UCSD-AML1 (cell line): Measurements from ENCODE around the gene AGAP1.

ENCODE experiments used
- DNase-seq: peaks from one replicate; lab custom pipeline; 2025; ENCODE audit not compliant: unreplicated experiment; lab: John Stamatoyannopoulos, UW

Gene AGAP1

DNA sequence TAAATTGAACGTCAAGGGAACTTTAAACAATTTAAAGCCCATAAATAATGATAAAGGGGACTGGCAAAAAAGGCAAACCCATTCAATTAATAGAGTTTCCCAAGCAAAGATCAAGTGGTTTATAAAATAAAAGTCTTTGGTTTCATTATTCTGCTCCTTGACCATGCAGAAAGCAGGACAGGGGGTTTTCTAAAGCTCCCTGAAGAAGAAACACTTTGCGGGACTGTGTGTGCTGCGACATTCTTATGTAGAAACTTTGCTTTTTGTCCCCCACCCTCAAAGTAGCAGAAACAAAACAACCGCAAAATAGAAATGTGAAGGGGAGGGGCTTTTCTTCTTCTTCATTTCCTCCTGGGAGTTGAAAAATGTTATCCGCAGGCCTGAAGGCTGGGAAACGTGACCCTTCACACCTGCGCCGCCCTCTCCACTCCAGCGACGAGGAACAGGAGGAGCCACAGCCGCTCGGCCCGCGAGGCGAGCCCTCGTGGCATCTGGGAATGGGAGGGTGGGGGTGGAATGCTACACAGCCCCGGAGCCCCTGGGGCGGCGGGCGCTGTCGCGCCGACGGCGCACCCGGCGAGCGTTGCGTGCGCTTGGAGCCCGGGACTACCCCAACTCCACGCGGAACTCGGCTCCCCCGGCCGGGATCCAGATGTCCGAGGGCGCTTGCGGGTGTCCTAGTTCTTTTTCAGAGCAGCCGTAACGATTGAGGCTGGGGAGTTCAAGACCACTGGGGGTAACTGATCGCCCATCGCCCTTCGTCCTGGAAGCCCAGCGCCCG, 678.6 kb downstream of the AGAP1 start:
- DNase-seq = no peak

GRCh38 chr2:236173036-236173728, 679.3 kb downstream of the AGAP1 start:
- no peak for DNase-seq

- no peak for DNase-seq
Observed at GRCh38 chr2:236173729-236174607, 680.1 kb downstream of the AGAP1 start.

- peak; percentile 15 for DNase-seq
Observed at GRCh38 chr2:236175548-236176150, 681.8 kb downstream of the AGAP1 start.

DNA sequence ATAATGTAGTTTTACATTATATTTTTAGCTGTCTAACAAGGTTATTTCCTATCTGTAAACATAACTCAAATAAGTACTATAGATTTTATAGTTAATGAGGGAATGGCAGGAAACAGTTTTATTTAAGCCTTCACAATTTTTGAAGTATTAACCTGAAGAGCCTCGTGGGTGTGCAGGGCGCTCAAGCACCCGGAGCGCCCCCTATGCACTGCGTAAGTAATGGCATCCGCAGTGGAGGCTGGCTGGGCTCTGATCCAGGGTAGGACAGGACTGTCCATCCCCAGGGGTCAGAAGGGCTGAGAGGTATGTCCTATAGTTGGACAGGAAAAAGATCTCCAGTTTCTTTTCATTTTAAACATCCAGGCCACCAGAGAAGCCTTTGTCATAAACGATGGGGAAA, 682.6 kb downstream of the AGAP1 start:
- peak; percentile 26 for DNase-seq

GRCh38 chr2:236176951-236177350, 683.1 kb downstream of the AGAP1 start:
- no peak for DNase-seq

GRCh38 chr2:236177604-236177966, 683.7 kb downstream of the AGAP1 start:
- no peak for DNase-seq

DNA sequence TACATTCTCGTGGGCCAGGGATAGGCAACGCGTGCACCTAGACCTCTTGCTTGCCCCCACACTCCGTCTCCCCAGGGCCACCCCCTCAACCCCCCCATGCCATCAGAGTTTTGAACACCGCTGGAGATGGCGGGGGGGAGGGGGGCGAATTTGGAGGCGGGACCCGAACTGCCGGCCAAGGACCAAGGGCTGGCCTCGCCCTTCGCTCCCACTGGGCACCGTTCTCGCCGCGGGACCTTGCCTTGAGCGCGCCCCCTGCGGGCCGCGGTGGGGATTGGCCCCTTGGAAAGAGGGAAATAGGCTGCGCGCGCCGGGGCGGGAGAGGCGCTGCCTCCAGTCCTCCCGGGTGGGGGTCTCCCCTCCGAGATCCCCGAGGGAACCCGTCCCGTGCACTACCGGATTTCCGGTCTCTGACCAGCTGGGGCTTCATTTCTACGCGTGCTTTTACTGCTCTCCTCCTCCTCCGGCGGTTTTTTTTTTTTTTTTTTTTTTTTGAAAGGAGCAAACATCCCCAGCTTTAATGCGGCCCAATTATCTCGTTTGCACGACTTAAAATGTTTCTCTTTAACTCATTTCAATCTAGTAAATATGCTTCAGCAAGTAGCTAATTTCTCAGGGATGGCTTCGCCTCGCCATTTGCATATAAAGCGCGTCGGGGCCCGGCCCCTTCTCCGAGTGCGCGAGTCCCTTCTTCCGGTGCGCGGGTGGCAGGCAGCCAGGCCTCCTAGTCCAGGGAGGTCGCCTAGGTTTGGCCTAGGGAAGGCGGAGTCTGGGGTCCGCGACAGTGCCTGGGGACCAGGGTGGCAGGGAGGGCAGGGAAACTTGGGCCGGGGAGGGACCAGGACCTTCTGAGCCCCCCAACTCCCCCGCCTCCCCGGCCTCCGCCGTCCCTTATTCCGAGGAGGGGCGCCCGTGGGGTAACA, 684.4 kb downstream of the AGAP1 start:
- DNase-seq = peak; percentile 38

- no peak for DNase-seq
Observed at GRCh38 chr2:236178890-236179235, 685.0 kb downstream of the AGAP1 start.

DNA sequence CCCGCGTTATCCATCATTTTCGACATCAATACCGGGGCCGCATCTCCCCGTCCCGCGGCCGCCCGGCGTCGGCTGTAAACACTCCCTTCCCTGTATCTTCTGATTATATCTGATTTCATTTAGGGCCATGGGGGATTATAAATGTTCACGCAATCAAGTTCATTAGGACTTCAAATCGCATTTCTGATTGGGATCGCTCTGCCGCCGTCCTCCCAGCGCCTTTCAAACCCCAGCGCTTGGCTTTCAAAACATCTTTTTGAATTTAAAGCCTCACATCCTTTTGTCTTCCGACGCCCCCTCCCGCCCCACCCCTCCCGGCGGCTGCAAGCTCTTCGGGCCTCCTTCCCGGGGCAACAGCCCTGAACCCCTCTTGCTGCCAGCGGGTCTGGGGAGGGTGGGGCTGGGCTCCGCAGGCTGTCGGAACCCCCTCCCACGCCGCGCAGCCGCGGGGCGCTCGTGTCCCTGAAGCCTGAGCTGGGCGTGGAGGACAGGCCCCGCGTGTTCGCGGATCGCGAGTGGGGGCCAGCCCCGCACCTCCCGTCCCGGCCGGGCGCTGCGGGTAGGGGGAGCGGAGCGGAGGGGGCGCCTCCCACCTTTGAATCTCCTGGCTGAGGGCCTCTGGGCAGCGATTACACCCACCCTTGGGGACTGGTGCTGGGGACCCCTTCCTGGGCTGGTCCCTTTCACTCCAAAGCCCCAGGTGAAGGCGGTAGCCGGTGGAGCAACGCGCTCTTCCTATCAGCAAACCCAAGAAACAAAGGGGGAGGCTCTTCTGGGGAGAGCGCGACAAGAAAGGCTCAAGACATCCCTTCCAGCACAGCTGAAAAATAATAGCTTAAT, 685.6 kb downstream of the AGAP1 start:
- no peak for DNase-seq

DNA sequence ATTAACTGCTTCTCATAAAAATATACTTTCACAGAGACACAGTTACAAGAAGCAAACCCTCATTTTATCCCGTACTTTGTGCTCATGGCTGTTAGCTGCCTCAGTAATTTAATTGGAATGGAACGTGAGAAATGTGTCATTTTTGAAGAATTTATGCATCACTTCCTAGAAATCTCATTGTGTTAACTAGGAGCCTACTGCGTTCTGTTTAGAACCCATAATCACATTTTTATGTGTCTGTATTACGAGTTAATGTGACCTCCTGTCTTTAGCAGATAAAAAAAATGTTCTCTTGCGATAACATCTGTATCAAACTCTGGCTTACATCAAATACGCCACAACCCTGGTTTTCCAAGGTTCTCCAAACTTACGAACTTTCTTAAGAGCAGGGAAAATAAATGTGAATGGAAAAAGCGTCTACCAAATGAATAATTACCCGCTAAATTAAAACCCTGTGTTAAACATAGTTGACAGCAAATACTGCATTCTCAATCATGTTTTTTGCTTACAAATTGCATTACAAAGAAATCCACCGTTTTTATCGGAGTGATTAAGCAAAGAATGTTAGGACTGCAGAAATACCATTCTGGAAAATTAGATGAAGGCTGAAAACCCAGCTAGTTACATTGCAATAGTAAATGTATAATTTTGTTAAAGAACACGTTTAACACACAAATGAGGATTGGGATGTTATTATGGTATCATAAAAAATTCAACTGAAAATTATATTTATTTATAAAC, 686.4 kb downstream of the AGAP1 start:
- DNase-seq = no peak

- peak; percentile 36 for DNase-seq
Observed at GRCh38 chr2:236180831-236181453, 687.1 kb downstream of the AGAP1 start.
